Right lung (tissue), 5 donors: ENCODE results near the gene IMMP2L. TPM values are rescaled to one million over a fixed set of nuclear protein-coding genes. Genes with fewer than 3 reads are reported as not detected.

ENCODE experiments used
- DNase-seq, 2 donors: peaks; one replicate each; pipeline ENCODE4 v3.0.0-alpha.2; 2013
- polyA plus RNA-seq, 5 donors: library from polyadenylated mRNA; unstranded; fragments of 120-200 nt; gene quantifications; one replicate each; pipeline versions ENCODE4 v1.2.1 to v1.2.3, GENCODE V29; 2013; ENCODE audit warnings: inconsistent platforms in 1 of 5, low replicate concordance in 1 of 5; ENCODE audit not compliant: insufficient read length in 5 of 5, insufficient read depth in 1 of 5

The IMMP2L gene
- polyA plus RNA-seq, 5 donors = 24.1 to 28.9 (median 28.0) TPM

- DNase-seq = peak; percentile 42 to 44
Observed at GRCh38 chr7:111168182-111168581, 394.1 kb downstream of the IMMP2L start.

GRCh38 chr7:111164442-111164841 is 397.9 kb downstream of the IMMP2L start:
- DNase-seq = no peak

- DNase-seq = no peak
Observed at GRCh38 chr7:111162692-111163091, 399.6 kb downstream of the IMMP2L start.

- DNase-seq = no peak
Observed at GRCh38 chr7:111160297-111160696, 402.0 kb downstream of the IMMP2L start.

- no peak for DNase-seq
Observed at GRCh38 chr7:111159426-111159825, 402.9 kb downstream of the IMMP2L start.

GRCh38 chr7:111150709-111151108 is 411.6 kb downstream of the IMMP2L start:
- DNase-seq = no peak

GRCh38 chr7:111147708-111148533 is 414.4 kb downstream of the IMMP2L start:
- DNase-seq = no peak

GRCh38 chr7:111146136-111146535 is 416.2 kb downstream of the IMMP2L start:
- DNase-seq = no peak

GRCh38 chr7:111145472-111145871 is 416.8 kb downstream of the IMMP2L start:
- no peak for DNase-seq

GRCh38 chr7:111140091-111140865 is 422.0 kb downstream of the IMMP2L start:
- DNase-seq = no peak

- no peak for DNase-seq
Observed at GRCh38 chr7:111138586-111138985, 423.7 kb downstream of the IMMP2L start.

- DNase-seq = peak; percentile 14 to 26
Observed at GRCh38 chr7:111138193-111138569, 424.1 kb downstream of the IMMP2L start.

GRCh38 chr7:111137296-111138192 is 424.7 kb downstream of the IMMP2L start:
- no peak for DNase-seq

- no peak for DNase-seq
Observed at GRCh38 chr7:111132833-111133232, 429.5 kb downstream of the IMMP2L start.

GRCh38 chr7:111129435-111129834 is 432.9 kb downstream of the IMMP2L start:
- no peak for DNase-seq

GRCh38 chr7:111126987-111127386 is 435.3 kb downstream of the IMMP2L start:
- no peak for DNase-seq

GRCh38 chr7:111115966-111116365 is 446.3 kb downstream of the IMMP2L start:
- no peak for DNase-seq

- no peak for DNase-seq
Observed at GRCh38 chr7:111113263-111114017, 448.9 kb downstream of the IMMP2L start.

- no peak for DNase-seq
Observed at GRCh38 chr7:111112439-111112838, 449.9 kb downstream of the IMMP2L start.

- DNase-seq = no peak
Observed at GRCh38 chr7:111108496-111108895, 453.8 kb downstream of the IMMP2L start.

- DNase-seq = peak in 1 of 2 donors; percentile 29
Observed at GRCh38 chr7:111108000-111108399, 454.3 kb downstream of the IMMP2L start.
